Measurements from ENCODE around the gene RNF8. TPM values are rescaled to one million over a fixed set of nuclear protein-coding genes. Genes with fewer than 3 reads are reported as not detected.

RNF8 gene
- total RNA-seq, 3 donors from 2014 or later (not counting 1 experiment from before 2014, with no cell fraction given) = 11.4 to 18.2 (median 14.0) TPM

- H3K9me3 ChIP-seq (ENCODE audit: control insufficient read depth, insufficient read depth, low read length) = no peaks in the 10 kb centered on the region
- no peaks in the 10 kb centered on the region for H3K9me3 Mint-ChIP-seq
- H3K36me3 ChIP-seq (ENCODE audit: control insufficient read depth, insufficient read depth, low read length) = peaks cover 38% of the 10 kb centered on the region
- 93% methylated on average over 4 of the region's 4 CpGs for WGBS (ENCODE audit: insufficient coverage)
- H3K27ac ChIP-seq (ENCODE audit: low read length) = no peak overlapping the region
- DNase-seq (no peak), ATAC-seq (no peak)
- intact Hi-C loops (cut with micrococcal nuclease) = no loop called here
- H3K4me1 ChIP-seq (ENCODE audit: control insufficient read depth, insufficient read depth, low read length) = peaks cover 18% of the 10 kb centered on the region
- peaks cover 41 to 42% of the 10 kb centered on the region in 2 donors for H3K4me1 Mint-ChIP-seq
- peak overlapping the region; percentile 76 for H3K4me3 Mint-ChIP-seq
- no peak overlapping the region for H3K4me3 ChIP-seq (ENCODE audit: low read length)
- TF ChIP-seq CTCF (IDR thresholded peaks at IDR 0.05) = no peak
- H3K27me3 ChIP-seq (ENCODE audit: control insufficient read depth, insufficient read depth, low read length) = no peaks in the 10 kb centered on the region
- peaks cover 8% of the 10 kb centered on the region for H3K36me3 Mint-ChIP-seq
- no peaks in the 10 kb centered on the region for H3K27me3 Mint-ChIP-seq (ENCODE audit: low read depth in 2 of 2)
- peak overlapping the region; percentile 80 to 85 for H3K27ac Mint-ChIP-seq
Measured at GRCh38 chr6:37435373-37435772, 81.6 kb downstream of the RNF8 start.

GRCh38 chr6:37435816-37436215 lies 82.0 kb downstream of the RNF8 start:
- Histone ChIP-seq H3K9me3 (ENCODE audit: control insufficient read depth, insufficient read depth, low read length) (no peaks in the 10 kb centered on the region), H3K36me3 (ENCODE audit: control insufficient read depth, insufficient read depth, low read length) (peaks cover 38% of the 10 kb centered on the region), H3K27ac (ENCODE audit: low read length) (no peak overlapping the region), H3K4me1 (ENCODE audit: control insufficient read depth, insufficient read depth, low read length) (peaks cover 18% of the 10 kb centered on the region), H3K4me3 (ENCODE audit: low read length) (no peak overlapping the region), H3K27me3 (ENCODE audit: control insufficient read depth, insufficient read depth, low read length) (no peaks in the 10 kb centered on the region)
- Mint-ChIP-seq H3K27me3 (ENCODE audit: low read depth in 2 of 2) (no peaks in the 10 kb centered on the region), H3K4me3 (peak overlapping the region; percentile 17), H3K36me3 (peaks cover 8% of the 10 kb centered on the region), H3K9me3 (no peaks in the 10 kb centered on the region), H3K27ac (peak overlapping the region in 1 of 2 donors; percentile 80), H3K4me1 (peaks cover 41 to 42% of the 10 kb centered on the region in 2 donors)
- no peak for TF ChIP-seq CTCF (IDR thresholded peaks at IDR 0.05)
- WGBS (ENCODE audit: insufficient coverage) = 87% methylated on average over 5 of the region's 5 CpGs
- DNase-seq (no peak), ATAC-seq (no peak)
- intact Hi-C loops (cut with micrococcal nuclease) = no loop called here

- Mint-ChIP-seq H3K4me1 (peaks cover 31 to 40% of the 10 kb centered on the region in 2 donors), H3K36me3 (peaks cover 8% of the 10 kb centered on the region), H3K9me3 (no peaks in the 10 kb centered on the region), H3K27me3 (ENCODE audit: low read depth in 2 of 2) (no peaks in the 10 kb centered on the region), H3K4me3 (no peak overlapping the region), H3K27ac (peak overlapping the region in 1 of 2 donors; percentile 43)
- no peak overlapping the region for H3K4me3 ChIP-seq (ENCODE audit: low read length)
- H3K4me1 ChIP-seq (ENCODE audit: control insufficient read depth, insufficient read depth, low read length) = peaks cover 16% of the 10 kb centered on the region
- WGBS (ENCODE audit: insufficient coverage) = 73% methylated on average over 1 of the region's 1 CpG
- ATAC-seq (no peak), DNase-seq (no peak)
- no peak overlapping the region for H3K27ac ChIP-seq (ENCODE audit: low read length)
- intact Hi-C loops (cut with micrococcal nuclease) = no loop called here
- no peaks in the 10 kb centered on the region for H3K9me3 ChIP-seq (ENCODE audit: control insufficient read depth, insufficient read depth, low read length)
- H3K36me3 ChIP-seq (ENCODE audit: control insufficient read depth, insufficient read depth, low read length) = peaks cover 43% of the 10 kb centered on the region
- no peaks in the 10 kb centered on the region for H3K27me3 ChIP-seq (ENCODE audit: control insufficient read depth, insufficient read depth, low read length)
- TF ChIP-seq CTCF (IDR thresholded peaks at IDR 0.05) = no peak
Measured at GRCh38 chr6:37438930-37439329, 85.1 kb downstream of the RNF8 start.

DNA sequence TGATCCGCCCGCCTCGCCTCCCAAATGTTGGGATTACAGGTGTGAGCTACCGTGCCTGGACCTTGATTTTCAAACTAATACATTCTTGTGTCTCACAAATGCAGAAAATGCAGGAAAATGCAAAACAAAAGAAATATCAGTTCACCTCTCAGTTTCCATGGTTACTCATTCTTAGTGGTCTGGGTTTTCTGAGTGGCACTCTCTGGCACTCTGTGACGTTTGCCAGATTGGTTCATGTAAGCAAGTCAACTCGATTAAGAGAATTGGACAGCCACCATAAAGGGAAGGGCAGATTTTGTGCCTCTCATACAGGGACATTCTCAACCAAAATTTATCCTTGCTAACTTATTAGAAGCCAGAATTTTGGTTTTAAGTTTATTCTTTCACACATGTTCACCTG lies 87.9 kb downstream of the RNF8 start:
- WGBS (ENCODE audit: insufficient coverage) = 93% methylated on average over 6 of the region's 6 CpGs
- H3K27me3 ChIP-seq (ENCODE audit: control insufficient read depth, insufficient read depth, low read length) = no peaks in the 10 kb centered on the region
- intact Hi-C loops (cut with micrococcal nuclease) = no loop called here
- TF ChIP-seq CTCF (IDR thresholded peaks at IDR 0.05) = no peak
- Mint-ChIP-seq H3K4me1 (peaks cover 15 to 30% of the 10 kb centered on the region in 2 donors), H3K9me3 (no peaks in the 10 kb centered on the region), H3K4me3 (peak overlapping the region; percentile 93), H3K27ac (peak overlapping the region; percentile 92), H3K36me3 (peaks cover 15% of the 10 kb centered on the region), H3K27me3 (ENCODE audit: low read depth in 2 of 2) (no peaks in the 10 kb centered on the region)
- H3K4me3 ChIP-seq (ENCODE audit: low read length) = no peak overlapping the region
- H3K9me3 ChIP-seq (ENCODE audit: control insufficient read depth, insufficient read depth, low read length) = no peaks in the 10 kb centered on the region
- DNase-seq (peak in 1 of 2 donors; percentile 11), ATAC-seq (no peak)
- H3K27ac ChIP-seq (ENCODE audit: low read length) = peak overlapping the region; percentile 26
- peaks cover 51% of the 10 kb centered on the region for H3K36me3 ChIP-seq (ENCODE audit: control insufficient read depth, insufficient read depth, low read length)
- peaks cover 9% of the 10 kb centered on the region for H3K4me1 ChIP-seq (ENCODE audit: control insufficient read depth, insufficient read depth, low read length)

Data from natural killer cell (primary cell).